GM12891 (cell line): ENCODE results near the gene TAF1B.

Source experiments
- DNase-seq: peaks from one replicate; pipeline ENCODE4 v3.0.0; 2011; ENCODE audit warnings: low spot score; ENCODE audit not compliant: insufficient read length
- FAIRE-seq: peaks from 2 replicates; lab custom pipeline; 2011; peaks lifted over from hg19 to GRCh38; lab: Jason Lieb, UNC
- PAX5 ChIP-seq: IDR thresholded peaks from 2 replicates; pipeline ENCODE4 v1.6.1; 2011; ENCODE audit warnings: low read length, moderate library complexity, mild to moderate bottlenecking; ENCODE audit not compliant: insufficient read depth, severe bottlenecking
- POLR2A ChIP-seq: IDR thresholded peaks from 2 replicates; pipeline ENCODE4 v1.6.1; 2011; ENCODE audit warnings: low read depth, low read length, control low read depth
- POLR2AphosphoS5 ChIP-seq: IDR thresholded peaks from 2 replicates; pipeline ENCODE4 v1.6.1; 2011; ENCODE audit warnings: low read depth, low read length, control low read depth
- POU2F2 ChIP-seq: IDR thresholded peaks from 2 replicates; pipeline ENCODE4 v1.6.1; 2011; ENCODE audit warnings: low read depth, mild to moderate bottlenecking, control low read depth, low read length, moderate library complexity
- SPI1 ChIP-seq: IDR thresholded peaks from 2 replicates; pipeline ENCODE4 v1.6.1; 2011; ENCODE audit warnings: low read depth, low read length, control low read depth
- TAF1 ChIP-seq: IDR thresholded peaks from 2 replicates; pipeline ENCODE4 v1.6.1; 2011; ENCODE audit warnings: low read depth, low read length, control low read depth

The TAF1B gene

DNA sequence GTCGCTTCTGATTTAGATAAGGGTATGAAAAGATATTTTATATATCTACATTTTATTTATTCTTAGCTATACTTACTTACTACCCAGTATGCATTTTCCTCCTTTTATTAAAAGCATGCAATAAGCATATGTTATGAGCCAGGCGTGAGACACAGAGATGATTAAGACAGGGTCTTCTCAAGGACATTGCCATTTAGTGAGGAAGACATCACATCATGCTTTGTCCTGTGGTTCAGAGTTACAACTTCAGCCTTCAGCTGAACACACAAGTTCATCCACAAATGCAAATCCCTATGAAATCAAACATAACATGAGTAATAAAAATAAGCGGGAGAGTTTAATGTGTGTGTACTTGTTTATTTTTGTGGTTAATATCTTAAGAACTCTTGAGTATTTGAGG is 138.4 kb downstream of the TAF1B start:
- no peak for FAIRE-seq
- no peak for DNase-seq
- TF ChIP-seq SPI1 (no peak), POLR2A (no peak), TAF1 (no peak), POU2F2 (no peak), PAX5 (no peak), POLR2AphosphoS5 (no peak)

GRCh38 chr2:9982248-9982647 is 139.0 kb downstream of the TAF1B start:
- DNase-seq (no peak), FAIRE-seq (no peak)
- TF ChIP-seq SPI1 (no peak), PAX5 (no peak), POU2F2 (no peak), POLR2A (no peak), TAF1 (no peak), POLR2AphosphoS5 (no peak)

DNA sequence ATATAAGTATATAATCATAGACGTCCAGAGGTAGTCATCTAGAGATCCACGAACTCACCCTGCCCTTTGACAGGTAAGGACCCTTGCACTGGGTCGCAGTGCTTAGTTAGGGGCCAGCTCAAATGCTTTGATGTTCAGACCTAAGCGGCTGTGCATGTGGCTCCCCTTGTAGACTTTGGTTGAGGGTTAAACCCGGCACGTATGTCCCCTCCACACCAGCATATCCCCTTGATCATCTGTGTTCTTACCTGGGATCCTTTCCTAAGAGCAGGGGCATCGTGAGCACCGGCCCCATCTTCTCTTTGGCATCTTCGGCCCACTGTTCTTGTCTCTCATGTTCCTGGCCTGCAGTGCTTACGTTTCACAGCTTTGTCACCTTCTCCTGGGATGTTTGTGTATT is 139.6 kb downstream of the TAF1B start:
- TF ChIP-seq POU2F2 (no peak), TAF1 (no peak), POLR2A (no peak)
- no peak for FAIRE-seq
- DNase-seq, result no peak

DNA sequence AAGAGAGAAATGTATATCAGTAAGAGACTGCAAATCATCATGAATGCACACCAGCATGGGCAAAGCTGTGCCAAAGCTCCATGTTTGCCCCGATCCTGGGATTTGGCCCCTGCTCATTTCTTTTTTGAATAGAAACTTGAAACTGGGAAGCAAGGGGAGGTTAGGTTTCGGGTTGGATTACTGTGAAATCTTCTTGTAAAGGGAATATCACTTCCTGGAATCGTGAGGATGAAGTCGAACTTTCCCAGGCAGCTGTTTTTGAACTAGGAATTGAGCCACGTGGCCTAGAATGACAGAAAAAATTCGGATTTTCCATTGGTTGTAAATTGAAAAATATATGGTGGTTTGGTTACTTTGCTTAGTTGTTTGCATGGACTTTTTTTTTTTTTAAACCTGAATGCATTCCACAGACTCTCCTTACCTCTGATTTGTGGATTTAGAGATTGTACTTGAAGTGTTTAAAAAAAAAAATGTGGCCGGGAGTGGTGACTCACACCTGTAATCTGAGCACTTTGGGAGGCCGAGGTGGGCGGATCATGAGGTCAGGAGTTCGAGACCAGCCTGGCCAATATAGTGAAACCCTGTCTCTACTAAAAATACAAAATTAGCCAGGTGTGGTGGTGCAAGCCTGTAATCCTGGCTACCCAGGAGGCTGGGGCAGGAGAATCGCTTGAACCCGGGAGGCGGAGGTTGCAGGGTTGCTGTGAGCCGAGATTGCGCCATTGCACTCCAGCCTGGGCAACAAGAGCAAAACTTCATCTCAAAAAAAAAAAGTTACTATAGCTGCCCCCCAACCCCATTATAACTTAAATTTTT is 140.3 kb downstream of the TAF1B start:
- no peak for TF ChIP-seq TAF1
- no peak for TF ChIP-seq POLR2A
- TF ChIP-seq POLR2AphosphoS5, result no peak
- no peak for TF ChIP-seq POU2F2
- no peak for TF ChIP-seq PAX5
- TF ChIP-seq SPI1, result no peak
- DNase-seq (no peak), FAIRE-seq (no peak)
